Measurements from ENCODE around the gene ACD. TPM values are rescaled to one million over a fixed set of nuclear protein-coding genes. Genes with fewer than 3 reads are reported as not detected.
A peak's percentile ranks its signal among the peaks of the same experiment; 100 is the strongest.

The ACD gene
- total and polyA plus RNA-seq, 9 of the 15 experiments (the other 6 are each of a cell fraction or from before 2014, with no cell fraction given), result 4.2 to 47.4 (median 19.2) TPM

GRCh38 chr16:67661101-67661761 lies 1.2 kb upstream of the ACD start (continued):
- TF ChIP-seq ZFP91 (CRISPR knock-in tag; IDR thresholded peaks at IDR 0.05) (no peak), NFIX (CRISPR knock-in tag; IDR thresholded peaks at IDR 0.05; ENCODE audit: low read depth) (no peak), XRCC3 (IDR thresholded peaks at IDR 0.05) (no peak), ZBTB7A (IDR thresholded peaks at IDR 0.05; ENCODE audit: borderline replicate concordance, control insufficient read depth, low read depth, low read length) (peak; percentile 8; the same call in 1 of the 2 replicates), RFX1 (IDR thresholded peaks at IDR 0.05) (no peak), MIER1 (IDR thresholded peaks at IDR 0.05; ENCODE audit: low read depth) (peak; percentile 69), MLLT1 (IDR thresholded peaks at IDR 0.05) (no peak), KLF1 (tag; IDR thresholded peaks at IDR 0.05) (no peak), TEAD1 (CRISPR knock-in tag; IDR thresholded peaks at IDR 0.05) (0 out of 4 replicates have a peak, but pooled peaks of 1 of the 2 experiments have one; percentile 63), BRF1 (IDR thresholded peaks at IDR 0.05; ENCODE audit: borderline replicate concordance, extremely low read depth, insufficient read length) (no peak), KAT7 (CRISPR knock-in tag; IDR thresholded peaks at IDR 0.05; ENCODE audit: borderline replicate concordance) (no peak), CCAR2 (IDR thresholded peaks at IDR 0.05; ENCODE audit: low read depth, low read length) (no peak), MEIS2 (IDR thresholded peaks at IDR 0.05; ENCODE audit: partially characterized antibody) (no peak), EHMT2 (IDR thresholded peaks at IDR 0.05) (peak; percentile 81)
- TF ChIP-seq, protein P1, sequence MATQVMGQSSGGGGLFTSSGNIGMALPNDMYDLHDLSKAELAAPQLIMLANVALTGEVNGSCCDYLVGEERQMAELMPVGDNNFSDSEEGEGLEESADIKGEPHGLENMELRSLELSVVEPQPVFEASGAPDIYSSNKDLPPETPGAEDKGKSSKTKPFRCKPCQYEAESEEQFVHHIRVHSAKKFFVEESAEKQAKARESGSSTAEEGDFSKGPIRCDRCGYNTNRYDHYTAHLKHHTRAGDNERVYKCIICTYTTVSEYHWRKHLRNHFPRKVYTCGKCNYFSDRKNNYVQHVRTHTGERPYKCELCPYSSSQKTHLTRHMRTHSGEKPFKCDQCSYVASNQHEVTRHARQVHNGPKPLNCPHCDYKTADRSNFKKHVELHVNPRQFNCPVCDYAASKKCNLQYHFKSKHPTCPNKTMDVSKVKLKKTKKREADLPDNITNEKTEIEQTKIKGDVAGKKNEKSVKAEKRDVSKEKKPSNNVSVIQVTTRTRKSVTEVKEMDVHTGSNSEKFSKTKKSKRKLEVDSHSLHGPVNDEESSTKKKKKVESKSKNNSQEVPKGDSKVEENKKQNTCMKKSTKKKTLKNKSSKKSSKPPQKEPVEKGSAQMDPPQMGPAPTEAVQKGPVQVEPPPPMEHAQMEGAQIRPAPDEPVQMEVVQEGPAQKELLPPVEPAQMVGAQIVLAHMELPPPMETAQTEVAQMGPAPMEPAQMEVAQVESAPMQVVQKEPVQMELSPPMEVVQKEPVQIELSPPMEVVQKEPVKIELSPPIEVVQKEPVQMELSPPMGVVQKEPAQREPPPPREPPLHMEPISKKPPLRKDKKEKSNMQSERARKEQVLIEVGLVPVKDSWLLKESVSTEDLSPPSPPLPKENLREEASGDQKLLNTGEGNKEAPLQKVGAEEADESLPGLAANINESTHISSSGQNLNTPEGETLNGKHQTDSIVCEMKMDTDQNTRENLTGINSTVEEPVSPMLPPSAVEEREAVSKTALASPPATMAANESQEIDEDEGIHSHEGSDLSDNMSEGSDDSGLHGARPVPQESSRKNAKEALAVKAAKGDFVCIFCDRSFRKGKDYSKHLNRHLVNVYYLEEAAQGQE (IDR thresholded peaks at IDR 0.05; ENCODE audit: borderline replicate concordance), result peak; percentile 88
- TF ChIP-seq, protein P1 (CRISPR knock-in tag; IDR thresholded peaks at IDR 0.05; ENCODE audit: low read depth), result peak; percentile 39; the same call in 1 of the 2 replicates

Measured in K562 (cell line).